ENCODE measurements around the gene KCNC3.

Gene KCNC3

DNA sequence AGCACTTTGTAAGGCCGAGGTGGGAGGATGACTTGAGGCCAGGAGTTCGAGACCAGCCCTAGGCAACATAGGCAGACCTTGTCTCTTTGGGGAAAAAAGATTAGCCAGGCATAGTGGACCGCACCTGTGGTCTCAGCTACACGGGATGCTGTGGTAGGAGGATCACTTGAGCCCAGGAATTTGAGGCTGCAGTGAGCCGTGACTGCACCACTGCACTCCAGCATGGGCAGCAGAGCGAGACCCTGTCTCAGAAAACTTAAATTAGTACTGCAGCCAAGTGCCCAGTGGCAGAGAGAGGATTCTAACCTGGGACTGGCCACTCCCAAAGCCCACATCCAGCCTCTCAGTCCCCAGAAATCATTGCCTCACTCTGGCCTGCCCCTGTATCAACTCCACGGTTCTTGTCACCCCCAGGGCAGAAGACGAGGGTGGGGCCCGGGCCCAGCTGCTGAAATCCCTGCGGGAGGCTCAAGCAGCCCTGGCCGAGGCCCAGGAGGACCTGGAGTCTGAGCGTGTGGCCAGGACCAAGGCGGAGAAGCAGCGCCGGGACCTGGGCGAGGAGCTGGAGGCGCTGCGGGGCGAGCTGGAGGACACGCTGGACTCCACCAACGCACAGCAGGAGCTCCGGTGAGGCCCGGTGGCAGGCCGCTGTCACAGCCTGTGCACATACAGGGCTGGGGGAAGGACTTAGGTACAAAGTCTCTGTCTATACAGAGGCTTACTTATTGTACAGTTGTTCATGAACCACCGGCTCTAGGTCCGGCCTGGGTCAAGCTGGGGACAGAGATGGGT, 53.4 kb downstream of the KCNC3 start:
- no peak for DNase-seq (ENCODE audit: low spot score)

DNA sequence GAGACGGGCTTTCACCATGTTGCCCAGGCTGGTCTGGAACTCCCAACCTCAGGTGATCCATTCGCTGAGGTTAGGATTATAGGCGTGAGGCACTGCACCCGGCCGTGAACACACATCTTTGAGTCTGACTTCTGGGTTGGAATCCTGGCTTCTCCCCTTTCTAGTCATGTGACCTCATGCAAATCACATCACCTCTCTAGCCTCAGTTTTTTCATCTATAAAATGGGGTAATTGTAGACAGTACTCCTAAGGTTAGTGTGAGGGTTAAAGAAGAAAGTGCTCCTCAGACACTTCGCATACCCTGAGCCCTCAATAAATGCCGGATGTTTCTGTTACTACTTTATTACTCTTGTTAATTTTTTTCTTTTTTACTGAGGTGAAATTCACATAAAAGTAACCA, 55.4 kb downstream of the KCNC3 start:
- no peak for DNase-seq (ENCODE audit: low spot score)

DNA sequence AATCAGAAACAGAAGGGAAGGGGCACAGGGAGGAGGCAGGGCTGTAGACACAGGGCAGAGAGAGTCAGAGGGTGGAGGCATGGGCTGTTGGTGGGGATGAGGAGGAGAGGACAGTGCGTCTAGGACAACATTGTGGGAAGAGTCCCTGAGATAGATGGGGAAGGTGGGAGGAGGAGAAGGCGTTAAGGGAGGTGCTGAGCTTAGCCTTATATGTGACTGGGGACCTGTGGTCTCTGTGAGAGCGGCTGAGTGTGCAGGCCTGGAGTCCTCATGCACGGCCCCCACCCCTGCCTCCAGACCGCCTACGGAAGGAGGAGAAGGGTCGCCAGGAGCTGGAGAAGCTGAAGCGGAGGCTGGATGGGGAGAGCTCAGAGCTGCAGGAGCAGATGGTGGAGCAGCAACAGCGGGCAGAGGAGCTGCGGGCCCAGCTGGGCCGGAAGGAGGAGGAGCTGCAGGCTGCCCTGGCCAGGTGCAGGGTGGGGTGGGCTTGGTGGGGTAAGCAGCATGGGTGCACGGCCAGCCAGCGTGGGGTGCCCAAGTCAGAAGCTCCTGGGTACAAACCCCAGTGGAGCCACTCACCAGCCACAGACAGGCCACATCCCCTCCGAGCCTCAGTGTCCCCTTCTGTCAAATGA, 56.8 kb downstream of the KCNC3 start:
- no peak for DNase-seq (ENCODE audit: low spot score)

DNA sequence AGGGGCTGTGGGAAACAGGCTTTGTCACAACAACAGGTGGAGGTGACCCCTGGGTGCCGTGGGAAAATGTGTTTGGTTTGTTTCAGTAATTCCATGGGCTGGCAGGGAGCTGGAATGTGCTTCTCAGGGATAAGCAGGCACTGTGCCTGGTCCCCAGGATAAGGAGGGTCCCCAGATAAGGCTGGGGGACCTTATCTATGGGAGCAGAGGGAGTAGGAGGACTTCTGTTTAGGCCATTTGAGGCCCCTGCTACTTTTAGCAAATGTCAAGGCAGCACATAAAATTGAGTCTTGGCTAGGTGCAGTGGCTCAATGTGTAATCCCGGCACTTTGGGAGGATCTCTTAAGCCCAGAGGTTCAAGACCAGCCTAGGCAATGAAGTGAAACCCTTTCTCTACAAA, 59.5 kb downstream of the KCNC3 start:
- no peak for DNase-seq (ENCODE audit: low spot score)

DNA sequence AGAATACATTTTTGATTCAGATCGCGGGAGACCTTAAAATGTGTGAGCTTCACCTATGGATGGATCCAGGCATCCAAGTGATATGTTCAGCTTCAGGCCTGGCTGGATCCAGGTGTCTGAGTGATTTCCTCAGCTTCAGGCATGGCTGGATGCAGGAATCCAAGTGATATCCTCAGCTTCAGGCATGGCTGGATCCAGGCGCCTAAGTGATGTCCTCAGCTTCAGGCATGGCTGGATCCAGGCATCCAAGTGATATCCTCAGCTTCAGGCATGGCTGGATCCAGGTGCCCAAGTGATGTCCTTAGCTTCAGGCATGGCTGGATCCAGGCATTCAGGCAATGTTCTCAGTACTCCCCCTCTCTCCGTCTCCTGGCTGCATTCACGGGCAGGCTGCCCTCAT, 60.7 kb downstream of the KCNC3 start:
- DNase-seq (ENCODE audit: low spot score) = no peak

DNA sequence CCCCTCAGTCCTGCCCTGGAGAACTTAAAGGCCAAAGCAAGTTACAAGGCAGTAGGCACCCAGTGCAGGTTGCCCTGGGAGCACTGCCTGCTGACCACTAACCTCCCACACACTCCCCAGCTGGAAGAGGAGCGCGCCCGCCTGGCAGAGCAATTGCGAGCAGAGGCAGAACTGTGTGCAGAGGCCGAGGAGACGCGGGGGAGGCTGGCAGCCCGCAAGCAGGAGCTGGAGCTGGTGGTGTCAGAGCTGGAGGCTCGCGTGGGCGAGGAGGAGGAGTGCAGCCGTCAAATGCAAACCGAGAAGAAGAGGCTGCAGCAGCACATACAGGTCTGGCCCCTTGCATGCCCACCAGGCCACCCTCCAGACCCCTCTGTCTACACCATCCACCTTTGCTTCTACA, 61.1 kb downstream of the KCNC3 start:
- DNase-seq (ENCODE audit: low spot score) = peak; percentile 48

DNA sequence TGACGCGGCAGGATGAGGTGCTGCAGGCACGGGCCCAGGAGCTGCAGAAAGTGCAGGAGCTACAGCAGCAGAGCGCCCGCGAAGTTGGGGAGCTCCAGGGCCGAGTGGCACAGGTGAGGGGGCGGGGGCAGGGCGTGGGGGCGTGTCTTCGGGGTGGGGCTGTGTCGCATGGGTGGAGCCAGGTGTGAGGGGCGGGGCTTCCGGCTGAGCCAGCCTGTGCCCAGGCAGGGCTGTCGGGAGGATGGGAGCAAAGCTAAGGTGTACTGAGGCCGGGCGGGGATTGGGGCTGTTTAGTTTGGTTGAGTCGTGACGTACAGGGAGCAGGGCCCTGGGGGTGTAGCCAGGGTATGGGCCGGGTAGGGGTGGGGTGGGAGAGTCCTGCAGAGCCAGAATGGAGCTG, 62.3 kb downstream of the KCNC3 start:
- no peak for DNase-seq (ENCODE audit: low spot score)

DNA sequence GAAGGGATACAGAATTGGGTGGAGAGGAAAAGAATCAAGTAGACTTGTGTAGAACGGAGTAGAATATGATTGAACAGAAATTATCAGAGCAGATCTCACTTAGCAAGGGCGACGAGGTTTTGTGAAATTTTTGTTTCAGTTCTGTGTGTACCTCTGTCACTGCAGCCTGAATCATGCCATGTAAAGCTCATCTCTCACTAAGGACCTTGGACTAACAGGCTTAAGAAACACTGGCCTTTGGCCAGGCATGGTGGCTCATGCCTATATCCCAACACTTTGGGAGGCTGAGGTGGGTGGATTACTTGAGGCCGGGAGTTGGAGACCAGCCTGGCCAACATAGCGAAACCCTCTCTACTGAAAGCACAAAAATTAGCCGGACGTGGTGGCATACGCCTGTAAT, 63.1 kb downstream of the KCNC3 start:
- DNase-seq (ENCODE audit: low spot score) = no peak

DNA sequence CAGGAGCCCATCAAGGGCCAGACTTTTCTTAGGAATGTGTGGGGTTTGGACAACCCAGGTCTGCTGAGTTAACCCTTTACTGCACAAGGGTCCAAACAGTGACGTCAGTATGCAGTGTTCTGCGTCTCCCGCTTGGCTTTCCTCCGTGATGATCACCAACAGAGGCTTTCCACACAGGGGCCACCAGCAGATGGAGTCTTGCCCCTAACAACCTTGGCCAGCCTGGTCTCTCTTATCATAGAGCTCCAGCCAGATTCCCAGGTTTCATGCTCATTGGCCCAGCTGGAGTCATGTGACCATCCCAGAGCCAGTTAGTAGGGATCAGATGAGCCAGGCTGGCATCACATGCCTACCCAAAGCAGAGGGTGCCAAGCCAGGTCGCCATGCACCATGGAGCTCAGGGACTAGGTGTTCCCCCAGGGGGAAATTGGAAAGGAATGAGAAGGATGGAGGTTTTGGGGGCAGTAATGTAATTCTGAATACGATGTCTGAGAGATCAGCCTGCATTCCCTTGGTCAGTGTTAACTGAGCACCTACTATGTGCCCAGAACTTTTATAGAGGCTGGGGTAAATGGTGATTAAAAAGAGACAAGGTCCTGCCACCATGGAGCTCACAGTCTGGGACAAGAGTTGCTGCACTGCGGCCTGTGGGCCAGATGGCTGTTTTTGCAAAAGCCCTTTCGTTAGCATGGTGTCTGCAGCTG, 64.5 kb downstream of the KCNC3 start:
- DNase-seq (ENCODE audit: low spot score) = no peak

DNA sequence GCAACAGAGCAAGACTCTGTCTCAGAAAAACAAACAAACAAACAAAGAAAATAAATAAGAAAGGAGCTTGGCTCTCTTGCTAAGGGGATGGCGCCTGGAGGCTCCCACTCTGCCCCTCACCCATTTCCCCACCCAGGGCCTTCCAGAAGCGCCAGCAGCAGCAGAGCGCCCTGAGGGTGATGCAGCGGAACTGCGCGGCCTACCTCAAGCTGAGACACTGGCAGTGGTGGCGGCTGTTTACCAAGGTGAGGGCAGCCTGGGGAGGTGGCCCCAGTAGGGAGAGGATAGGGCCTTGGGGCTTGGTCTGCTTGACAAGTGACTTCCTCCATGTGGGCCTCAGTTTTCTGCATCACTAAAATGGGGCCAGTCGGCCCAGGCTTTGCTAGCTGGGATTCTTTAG, 66.0 kb downstream of the KCNC3 start:
- no peak for DNase-seq (ENCODE audit: low spot score)

All from putamen (tissue), 1 donor.